ENCODE data around the gene GTF2IRD1.

GTF2IRD1 gene

GRCh38 chr7:74516214-74516613 lies 62.5 kb downstream of the GTF2IRD1 start:
- H3K4me3 ChIP-seq (ENCODE audit: low read depth, low read length): no peak overlapping the region
- TF ChIP-seq POLR2A (IDR thresholded peaks at IDR 0.05; ENCODE audit: extremely low read depth, insufficient read length) (no peak), MAX (IDR thresholded peaks at IDR 0.05; ENCODE audit: low read depth, low read length) (no peak), MYC (IDR thresholded peaks at IDR 0.05; ENCODE audit: low read depth, low read length) (no peak)
- TF ChIP-seq, protein P1, sequence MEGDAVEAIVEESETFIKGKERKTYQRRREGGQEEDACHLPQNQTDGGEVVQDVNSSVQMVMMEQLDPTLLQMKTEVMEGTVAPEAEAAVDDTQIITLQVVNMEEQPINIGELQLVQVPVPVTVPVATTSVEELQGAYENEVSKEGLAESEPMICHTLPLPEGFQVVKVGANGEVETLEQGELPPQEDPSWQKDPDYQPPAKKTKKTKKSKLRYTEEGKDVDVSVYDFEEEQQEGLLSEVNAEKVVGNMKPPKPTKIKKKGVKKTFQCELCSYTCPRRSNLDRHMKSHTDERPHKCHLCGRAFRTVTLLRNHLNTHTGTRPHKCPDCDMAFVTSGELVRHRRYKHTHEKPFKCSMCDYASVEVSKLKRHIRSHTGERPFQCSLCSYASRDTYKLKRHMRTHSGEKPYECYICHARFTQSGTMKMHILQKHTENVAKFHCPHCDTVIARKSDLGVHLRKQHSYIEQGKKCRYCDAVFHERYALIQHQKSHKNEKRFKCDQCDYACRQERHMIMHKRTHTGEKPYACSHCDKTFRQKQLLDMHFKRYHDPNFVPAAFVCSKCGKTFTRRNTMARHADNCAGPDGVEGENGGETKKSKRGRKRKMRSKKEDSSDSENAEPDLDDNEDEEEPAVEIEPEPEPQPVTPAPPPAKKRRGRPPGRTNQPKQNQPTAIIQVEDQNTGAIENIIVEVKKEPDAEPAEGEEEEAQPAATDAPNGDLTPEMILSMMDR (IDR thresholded peaks at IDR 0.05; ENCODE audit: low read depth, low read length): no peak
- DNase-seq (ENCODE audit: low read depth): no peak

- no peak overlapping the region for H3K4me3 ChIP-seq (ENCODE audit: low read depth, low read length)
- TF ChIP-seq, protein P1 (IDR thresholded peaks at IDR 0.05; ENCODE audit: low read depth, low read length): no peak
- TF ChIP-seq POLR2A (IDR thresholded peaks at IDR 0.05; ENCODE audit: extremely low read depth, insufficient read length): no peak
- no peak for TF ChIP-seq MAX (IDR thresholded peaks at IDR 0.05; ENCODE audit: low read depth, low read length)
- TF ChIP-seq MYC (IDR thresholded peaks at IDR 0.05; ENCODE audit: low read depth, low read length): no peak
- DNase-seq (ENCODE audit: low read depth): no peak
These were observed 64.3 kb downstream of the GTF2IRD1 start for GRCh38 chr7:74518041-74518440.

DNA sequence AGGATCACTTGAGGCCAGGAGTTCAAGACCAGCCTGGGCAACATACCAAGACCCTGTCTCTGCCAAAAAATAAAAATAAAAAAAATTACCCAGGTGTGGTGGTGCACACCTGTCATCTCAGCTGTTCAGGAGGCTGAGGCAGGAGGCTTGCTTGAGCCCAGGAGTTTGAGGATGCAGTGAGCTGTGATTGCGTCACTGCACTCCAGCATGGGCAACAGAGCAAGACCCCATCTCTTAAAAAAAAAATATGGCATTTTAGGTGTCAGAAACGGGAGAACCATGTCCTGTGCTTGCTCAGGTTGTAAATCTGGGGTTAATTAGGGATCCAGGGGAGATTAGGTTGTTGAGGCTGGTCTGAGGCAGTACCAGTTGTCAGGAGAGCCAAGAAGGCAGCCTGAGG lies 64.9 kb downstream of the GTF2IRD1 start:
- H3K4me3 ChIP-seq (ENCODE audit: low read depth, low read length): no peak overlapping the region
- no peak for TF ChIP-seq MAX (IDR thresholded peaks at IDR 0.05; ENCODE audit: low read depth, low read length)
- no peak for TF ChIP-seq MYC (IDR thresholded peaks at IDR 0.05; ENCODE audit: low read depth, low read length)
- TF ChIP-seq, protein P1 (IDR thresholded peaks at IDR 0.05; ENCODE audit: low read depth, low read length): no peak
- TF ChIP-seq POLR2A (IDR thresholded peaks at IDR 0.05; ENCODE audit: extremely low read depth, insufficient read length): no peak
- DNase-seq (ENCODE audit: low read depth): no peak

GRCh38 chr7:74519395-74519794 lies 65.7 kb downstream of the GTF2IRD1 start:
- H3K4me3 ChIP-seq (ENCODE audit: low read depth, low read length): no peak overlapping the region

GRCh38 chr7:74521855-74522254 lies 68.1 kb downstream of the GTF2IRD1 start:
- TF ChIP-seq MAX (IDR thresholded peaks at IDR 0.05; ENCODE audit: low read depth, low read length): no peak
- no peak for TF ChIP-seq POLR2A (IDR thresholded peaks at IDR 0.05; ENCODE audit: extremely low read depth, insufficient read length)
- no peak overlapping the region for H3K4me3 ChIP-seq (ENCODE audit: low read depth, low read length)
- no peak for DNase-seq (ENCODE audit: low read depth)

More at GRCh38 chr7:74519395-74519794, 65.7 kb downstream of the GTF2IRD1 start:
- no peak for DNase-seq (ENCODE audit: low read depth)
- TF ChIP-seq MAX (IDR thresholded peaks at IDR 0.05; ENCODE audit: low read depth, low read length) (no peak), MYC (IDR thresholded peaks at IDR 0.05; ENCODE audit: low read depth, low read length) (no peak), POLR2A (IDR thresholded peaks at IDR 0.05; ENCODE audit: extremely low read depth, insufficient read length) (no peak)
- TF ChIP-seq, protein P1 (IDR thresholded peaks at IDR 0.05; ENCODE audit: low read depth, low read length): no peak

DNA sequence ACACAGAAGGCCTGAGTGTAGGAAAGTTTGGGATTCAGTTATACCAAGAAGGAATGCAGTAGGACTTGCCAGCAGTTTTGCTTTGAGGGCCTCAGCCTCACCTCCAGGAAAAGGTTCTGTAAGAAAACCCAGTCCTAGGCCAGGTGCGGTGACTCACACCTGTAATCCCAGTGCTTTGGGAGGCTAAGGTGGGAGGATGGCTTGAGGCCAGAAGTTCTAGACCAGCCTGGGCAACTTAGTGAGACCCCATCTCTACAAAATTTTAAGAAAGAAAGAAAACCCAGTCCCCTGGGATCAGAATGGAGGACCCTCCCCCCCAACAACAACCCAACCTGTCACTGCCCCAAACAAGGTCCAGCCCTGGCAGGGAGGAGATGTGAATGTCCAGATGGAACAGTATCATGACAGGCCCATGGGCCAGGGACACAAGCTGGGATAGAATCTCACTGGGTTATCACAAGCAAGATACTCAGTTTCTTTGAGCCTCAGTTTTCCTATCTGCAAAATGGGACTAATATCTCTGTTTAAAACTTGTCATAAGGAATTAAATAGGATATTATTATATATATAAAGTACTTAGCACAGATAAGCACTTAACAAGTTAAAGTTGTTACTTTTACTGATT lies 68.7 kb downstream of the GTF2IRD1 start:
- no peak overlapping the region for H3K4me3 ChIP-seq (ENCODE audit: low read depth, low read length)
- DNase-seq (ENCODE audit: low read depth): no peak
- TF ChIP-seq POLR2A (IDR thresholded peaks at IDR 0.05; ENCODE audit: extremely low read depth, insufficient read length) (no peak), MAX (IDR thresholded peaks at IDR 0.05; ENCODE audit: low read depth, low read length) (no peak), MYC (IDR thresholded peaks at IDR 0.05; ENCODE audit: low read depth, low read length) (no peak)

All from NB4 (cell line).